Spleen (tissue), 11 donors: ENCODE data around the gene TIPARP. TPM values are rescaled to one million over a fixed set of nuclear protein-coding genes. Genes with fewer than 3 reads are reported as not detected.

ENCODE experiments used
- DNase-seq: peaks from one replicate; pipeline ENCODE4 v3.0.0-alpha.2; 2020
- H3K27ac ChIP-seq, 8 donors: fragments of 200-600 bp; sonication (generic) in 7 of 8; 1 replicate in 4 of 8; 2 replicates in 4 of 8; pipeline versions ENCODE4 v1.5.0 to v1.8.0; 2016 to 2021; ENCODE audit warnings: inconsistent platforms in 4 of 8, mild to moderate bottlenecking in 4 of 8, moderate library complexity in 1 of 8
- H3K27me3 ChIP-seq, 7 donors: fragments of 200-600 bp; sonication (generic) in 6 of 7; replicated peaks in 1 of 7; 1 replicate in 4 of 7; 2 replicates in 3 of 7; pipeline versions ENCODE4 v1.5.0 to v1.8.0; 2016 to 2021; ENCODE audit warnings: inconsistent platforms in 3 of 7, mild to moderate bottlenecking in 1 of 7
- H3K36me3 ChIP-seq, 6 donors: fragments of 200-600 bp; sonication (generic) in 5 of 6; 1 replicate in 4 of 6; 2 replicates in 2 of 6; pipeline versions ENCODE4 v1.5.0 to v1.8.0; 2016 to 2021; ENCODE audit warnings: inconsistent platforms in 2 of 6
- H3K4me1 ChIP-seq, 6 donors: fragments of 200-600 bp; sonication (generic) in 5 of 6; 1 replicate in 3 of 6; 2 replicates in 3 of 6; pipeline versions ENCODE4 v1.5.0 to v1.8.0; 2016 to 2021; ENCODE audit warnings: inconsistent platforms in 3 of 6
- H3K4me3 ChIP-seq, 8 donors: fragments of 200-600 bp; sonication (generic) in 7 of 8; 1 replicate in 4 of 8; 2 replicates in 4 of 8; pipeline versions ENCODE4 v1.5.0 to v1.8.0; 2016 to 2021; ENCODE audit warnings: inconsistent platforms in 4 of 8, mild to moderate bottlenecking in 4 of 8, moderate library complexity in 2 of 8
- H3K9me3 ChIP-seq, 8 donors: fragments of 200-600 bp; sonication (generic) in 7 of 8; 1 replicate in 4 of 8; 2 replicates in 4 of 8; pipeline versions ENCODE4 v1.5.0 to v1.8.0; 2016 to 2021; ENCODE audit warnings: inconsistent platforms in 4 of 8
- POLR2A ChIP-seq, 3 donors: fragments of 450-650 bp; IDR thresholded peaks; one replicate each; pipeline ENCODE4 v1.5.1; 2017; ENCODE audit warnings: antibody characterized with exemption in 3 of 3, mild to moderate bottlenecking in 1 of 3
- POLR2AphosphoS5 ChIP-seq, 3 donors: sonication (generic); formaldehyde crosslinking; IDR thresholded peaks; one replicate each; pipeline ENCODE4 v1.5.1; 2017; ENCODE audit warnings: antibody characterized with exemption in 3 of 3
- WGBS, 5 donors: extraction: QIAGEN DNeasy Blood & Tissue Kit in 3 of 5; methylation state at CpG; one replicate each; pipeline versions ENCODE4 v1.1.5 to v1.1.7; 2013 to 2018; 5-methylcytosine and 5-hydroxymethylcytosine counted together
- intact Hi-C: fragments of 100-400 bp; cut with DNase I; formaldehyde crosslinking; loops from one replicate; pipeline ENCODE4 v1.15.0; 2023; ENCODE audit warnings: low total_unique reads
- polyA plus RNA-seq, 3 donors: library from polyadenylated mRNA; stranded (reverse); fragments of 200-250 nt; gene quantifications; one replicate each; pipeline ENCODE4 v1.2.1, GENCODE V29; 2013
- total RNA-seq, 7 donors: library from RNA; depleted of rRNA in 3 of 7; stranded (reverse); fragments of >200 nt in 3 of 7; fragmentation: NEBNext Ultra II Directional in 4 of 7; extraction: Animal tissue kit (Norgen Biotek cat#: 25700) in 4 of 7; gene quantifications; one replicate each; pipeline versions ENCODE4 v1.1.0 to v1.2.1, GENCODE V29; 2016 to 2021
- TF ChIP-seq, protein P1 (sequence below), 11 experiments: fragments of 200-600 bp in 7 of 11; fragments of 450-650 bp in 4 of 11; sonication (generic) in 4 of 11; IDR thresholded peaks in 8 of 11; conservative IDR thresholded peaks in 3 of 11; 1 replicate in 7 of 11; 2 replicates in 4 of 11; pipeline versions ENCODE4 v1.4.0 to v1.8.0; 2016 to 2021; ENCODE audit warnings: antibody characterized with exemption in 11 of 11, inconsistent platforms in 4 of 11, mild to moderate bottlenecking in 1 of 11
- donor health status: healthy with polysubstance abuse.
- donor health status: DM: no; HTN: no; CAD: no; lungs with moderate emphysema.
- donor health status: DM: no; HTN: no; CAD: no.
- donor health status: Bipolar disorder and iron deficiency.
- donor health status: healthy.
- donor health status: DM: no; HTN: no; CAD: no.
- donor health status: DM: yes; HTN: yes; CAD: no.

The TIPARP gene
- total and polyA plus RNA-seq, 10 donors, result 4.5 to 39.8 (median 25.1) TPM

- Histone ChIP-seq H3K27ac (no peak overlapping the region), H3K9me3 (no peaks in the 10 kb centered on the region), H3K27me3 (no peaks in the 10 kb centered on the region), H3K4me1 (no peaks in the 10 kb centered on the region), H3K36me3 (no peaks in the 10 kb centered on the region), H3K4me3 (no peak overlapping the region)
- WGBS, 5 donors, result 74 to 84% (median 78%) methylated on average over 5 of the region's 5 CpGs
- intact Hi-C loops, result no loop called here
- no peak for DNase-seq
- TF ChIP-seq, protein P1, sequence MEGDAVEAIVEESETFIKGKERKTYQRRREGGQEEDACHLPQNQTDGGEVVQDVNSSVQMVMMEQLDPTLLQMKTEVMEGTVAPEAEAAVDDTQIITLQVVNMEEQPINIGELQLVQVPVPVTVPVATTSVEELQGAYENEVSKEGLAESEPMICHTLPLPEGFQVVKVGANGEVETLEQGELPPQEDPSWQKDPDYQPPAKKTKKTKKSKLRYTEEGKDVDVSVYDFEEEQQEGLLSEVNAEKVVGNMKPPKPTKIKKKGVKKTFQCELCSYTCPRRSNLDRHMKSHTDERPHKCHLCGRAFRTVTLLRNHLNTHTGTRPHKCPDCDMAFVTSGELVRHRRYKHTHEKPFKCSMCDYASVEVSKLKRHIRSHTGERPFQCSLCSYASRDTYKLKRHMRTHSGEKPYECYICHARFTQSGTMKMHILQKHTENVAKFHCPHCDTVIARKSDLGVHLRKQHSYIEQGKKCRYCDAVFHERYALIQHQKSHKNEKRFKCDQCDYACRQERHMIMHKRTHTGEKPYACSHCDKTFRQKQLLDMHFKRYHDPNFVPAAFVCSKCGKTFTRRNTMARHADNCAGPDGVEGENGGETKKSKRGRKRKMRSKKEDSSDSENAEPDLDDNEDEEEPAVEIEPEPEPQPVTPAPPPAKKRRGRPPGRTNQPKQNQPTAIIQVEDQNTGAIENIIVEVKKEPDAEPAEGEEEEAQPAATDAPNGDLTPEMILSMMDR (IDR thresholded peaks at IDR 0.05 in 8 of 11, conservative IDR thresholded peaks at IDR 0.05 in 3 of 11), result no peak
- TF ChIP-seq POLR2AphosphoS5 (IDR thresholded peaks at IDR 0.05) (no peak), POLR2A (IDR thresholded peaks at IDR 0.05) (no peak)
Observed at GRCh38 chr3:156628836-156629618, 45.4 kb upstream of the TIPARP start.

- Histone ChIP-seq H3K9me3 (no peaks in the 10 kb centered on the region), H3K27ac (no peak overlapping the region), H3K4me3 (no peak overlapping the region), H3K4me1 (no peaks in the 10 kb centered on the region), H3K27me3 (no peaks in the 10 kb centered on the region), H3K36me3 (no peaks in the 10 kb centered on the region)
- DNase-seq, result no peak
- intact Hi-C loops, result no loop called here
- TF ChIP-seq POLR2A (IDR thresholded peaks at IDR 0.05) (no peak), POLR2AphosphoS5 (IDR thresholded peaks at IDR 0.05) (no peak)
- TF ChIP-seq, protein P1 (IDR thresholded peaks at IDR 0.05 in 8 of 11, conservative IDR thresholded peaks at IDR 0.05 in 3 of 11), result no peak
Observed at GRCh38 chr3:156630081-156630772, 44.2 kb upstream of the TIPARP start.

DNA sequence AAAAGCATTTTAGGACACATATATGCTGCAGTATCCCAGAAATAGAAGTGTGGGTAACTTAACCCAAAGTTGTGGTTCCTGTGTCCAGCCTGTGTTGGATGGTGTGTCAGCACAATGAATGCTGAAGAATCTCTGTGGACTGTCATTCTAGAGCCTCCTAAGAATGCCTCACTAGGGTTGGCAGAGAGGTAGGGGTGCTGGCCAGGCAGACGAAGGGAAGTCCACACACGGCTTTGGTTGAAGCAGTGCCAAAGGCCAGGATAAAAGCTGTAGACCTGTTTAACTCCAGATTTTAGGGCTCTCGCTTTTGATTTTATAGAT lies 43.7 kb upstream of the TIPARP start:
- intact Hi-C loops, result no loop called here
- no peak overlapping the region for H3K27ac ChIP-seq
- H3K27me3 ChIP-seq, result no peaks in the 10 kb centered on the region
- WGBS, 5 donors, result 86 to 98% (median 89%) methylated on average over 3 of the region's 3 CpGs
- TF ChIP-seq POLR2AphosphoS5 (IDR thresholded peaks at IDR 0.05) (no peak), POLR2A (IDR thresholded peaks at IDR 0.05) (no peak)
- TF ChIP-seq, protein P1 (IDR thresholded peaks at IDR 0.05 in 8 of 11, conservative IDR thresholded peaks at IDR 0.05 in 3 of 11), result no peak
- no peaks in the 10 kb centered on the region for H3K36me3 ChIP-seq
- no peaks in the 10 kb centered on the region for H3K4me1 ChIP-seq
- H3K9me3 ChIP-seq, result no peaks in the 10 kb centered on the region
- no peak overlapping the region for H3K4me3 ChIP-seq
- no peak for DNase-seq

DNA sequence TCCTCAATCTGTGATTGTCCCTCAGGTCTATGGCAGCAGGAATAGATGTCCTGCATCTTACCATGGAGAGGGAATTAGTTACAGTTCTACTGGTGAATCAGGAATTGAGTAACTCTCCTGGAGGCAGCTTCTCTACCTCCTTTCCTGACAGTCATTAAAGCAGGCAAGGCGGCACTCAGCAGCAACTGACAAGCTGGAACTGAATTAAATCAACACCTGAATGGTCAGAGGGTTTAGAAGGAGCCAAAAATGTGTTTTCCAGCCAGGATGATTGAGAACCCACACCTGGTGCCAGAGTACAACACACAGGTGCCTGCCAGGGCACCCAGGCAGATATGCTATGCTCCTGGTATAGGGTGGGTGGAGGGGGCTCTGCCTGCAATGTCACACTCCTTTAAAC lies 43.1 kb upstream of the TIPARP start:
- Histone ChIP-seq H3K27ac (no peak overlapping the region), H3K9me3 (no peaks in the 10 kb centered on the region), H3K27me3 (no peaks in the 10 kb centered on the region), H3K36me3 (no peaks in the 10 kb centered on the region), H3K4me1 (no peaks in the 10 kb centered on the region), H3K4me3 (no peak overlapping the region)
- intact Hi-C loops, result no loop called here
- TF ChIP-seq, protein P1 (IDR thresholded peaks at IDR 0.05 in 8 of 11, conservative IDR thresholded peaks at IDR 0.05 in 3 of 11), result no peak
- TF ChIP-seq POLR2AphosphoS5 (IDR thresholded peaks at IDR 0.05), result no peak
- no peak for TF ChIP-seq POLR2A (IDR thresholded peaks at IDR 0.05)
- 70 to 100% (median 95%) methylated on average over 1 of the region's 1 CpG for whole genome bisulfite sequencing, 5 donors
- DNase-seq, result no peak
